Measurements from ENCODE around the gene LRMDA.

LRMDA gene

GRCh38 chr10:76433161-76434005 lies 1002.0 kb downstream of the LRMDA start:
- H3K4me3 ChIP-seq (ENCODE audit: low read depth, low read length), result no peak overlapping the region

- H3K4me3 ChIP-seq (ENCODE audit: low read depth, low read length), result no peak overlapping the region
Observed at GRCh38 chr10:76435157-76435556, 1003.7 kb downstream of the LRMDA start.

GRCh38 chr10:76436401-76436811 lies 1005.0 kb downstream of the LRMDA start:
- H3K4me3 ChIP-seq (ENCODE audit: low read depth, low read length), result no peak overlapping the region

- H3K4me3 ChIP-seq (ENCODE audit: low read depth, low read length), result no peak overlapping the region
Observed at GRCh38 chr10:76436981-76437380, 1005.6 kb downstream of the LRMDA start.

GRCh38 chr10:76440426-76440825 lies 1009.0 kb downstream of the LRMDA start:
- no peak overlapping the region for H3K4me3 ChIP-seq (ENCODE audit: low read depth, low read length)

GRCh38 chr10:76442113-76442512 lies 1010.7 kb downstream of the LRMDA start:
- no peak overlapping the region for H3K4me3 ChIP-seq (ENCODE audit: low read depth, low read length)

GRCh38 chr10:76444034-76444800 lies 1012.8 kb downstream of the LRMDA start:
- no peak overlapping the region for H3K4me3 ChIP-seq (ENCODE audit: low read depth, low read length)

- H3K4me3 ChIP-seq (ENCODE audit: low read depth, low read length), result no peak overlapping the region
Observed at GRCh38 chr10:76447578-76447977, 1016.2 kb downstream of the LRMDA start.

GRCh38 chr10:76451911-76452310 lies 1020.5 kb downstream of the LRMDA start:
- H3K4me3 ChIP-seq (ENCODE audit: low read depth, low read length), result no peak overlapping the region

- no peak overlapping the region for H3K4me3 ChIP-seq (ENCODE audit: low read depth, low read length)
Observed at GRCh38 chr10:76453332-76453731, 1021.9 kb downstream of the LRMDA start.

- H3K4me3 ChIP-seq (ENCODE audit: low read depth, low read length), result no peak overlapping the region
Observed at GRCh38 chr10:76453997-76454396, 1022.6 kb downstream of the LRMDA start.

GRCh38 chr10:76454506-76455140 lies 1023.2 kb downstream of the LRMDA start:
- H3K4me3 ChIP-seq (ENCODE audit: low read depth, low read length), result no peak overlapping the region

- no peak overlapping the region for H3K4me3 ChIP-seq (ENCODE audit: low read depth, low read length)
Observed at GRCh38 chr10:76456197-76456596, 1024.8 kb downstream of the LRMDA start.

- H3K4me3 ChIP-seq (ENCODE audit: low read depth, low read length), result no peak overlapping the region
Observed at GRCh38 chr10:76459016-76459730, 1027.7 kb downstream of the LRMDA start.

GRCh38 chr10:76461024-76461423 lies 1029.6 kb downstream of the LRMDA start:
- H3K4me3 ChIP-seq (ENCODE audit: low read depth, low read length), result no peak overlapping the region

GRCh38 chr10:76463111-76463510 lies 1031.7 kb downstream of the LRMDA start:
- no peak overlapping the region for H3K4me3 ChIP-seq (ENCODE audit: low read depth, low read length)

- H3K4me3 ChIP-seq (ENCODE audit: low read depth, low read length), result no peak overlapping the region
Observed at GRCh38 chr10:76466836-76467503, 1035.5 kb downstream of the LRMDA start.

GRCh38 chr10:76469675-76470074 lies 1038.3 kb downstream of the LRMDA start:
- H3K4me3 ChIP-seq (ENCODE audit: low read depth, low read length), result no peak overlapping the region

- no peak overlapping the region for H3K4me3 ChIP-seq (ENCODE audit: low read depth, low read length)
Observed at GRCh38 chr10:76479103-76479790, 1047.8 kb downstream of the LRMDA start.

GRCh38 chr10:76481178-76481577 lies 1049.8 kb downstream of the LRMDA start:
- no peak overlapping the region for H3K4me3 ChIP-seq (ENCODE audit: low read depth, low read length)
